ENCODE data around the gene MMP7. TPM values are rescaled to one million over a fixed set of nuclear protein-coding genes. Genes with fewer than 3 reads are reported as not detected.

MMP7 gene
- total and polyA plus RNA-seq, 2 donors (not counting 1 experiment from before 2014, with no cell fraction given), result not detected

- H3K27me3 Mint-ChIP-seq, result peaks cover 9% of the 10 kb centered on the region
- no peaks in the 10 kb centered on the region for H3K9me3 Mint-ChIP-seq (ENCODE audit: insufficient read depth)
- Histone ChIP-seq H3K27me3 (replicated peaks in 1 of 4; ENCODE audit: control extremely low read depth in 1 of 4, control insufficient read depth in 3 of 4, insufficient read depth in 4 of 4, low read length in 3 of 4) (no peaks in the 10 kb centered on the region), H3K9me3 (ENCODE audit: control extremely low read depth in 1 of 3, control insufficient read depth in 2 of 3, insufficient read depth in 1 of 3, low read length in 2 of 3) (no peaks in the 10 kb centered on the region), H4K20me1 (ENCODE audit: control insufficient read depth, insufficient read depth, low read length, poor library complexity, severe bottlenecking) (no peaks in the 10 kb centered on the region), H3K36me3 (replicated peaks in 1 of 2; ENCODE audit: control extremely low read depth in 1 of 2, control insufficient read depth in 1 of 2, extremely low read depth in 1 of 2, insufficient read depth in 2 of 2, low read length in 1 of 2) (no peaks in the 10 kb centered on the region), H3K9ac (ENCODE audit: low read length) (no peak overlapping the region), H3K4me2 (replicated peaks; ENCODE audit: low read depth, low read length, poor library complexity, severe bottlenecking) (no peak overlapping the region), H3K79me2 (ENCODE audit: control insufficient read depth, insufficient read depth, low read length) (no peaks in the 10 kb centered on the region), H3K4me1 (ENCODE audit: control insufficient read depth in 2 of 2, insufficient read depth in 2 of 2, low read length in 2 of 2) (no peaks in the 10 kb centered on the region), H3K4me3 (ENCODE audit: control extremely low read depth in 1 of 5, extremely low read depth in 1 of 5, insufficient read depth in 1 of 5, low read depth in 2 of 5, low read length in 4 of 5) (no peak overlapping the region), H3K27ac (ENCODE audit: low read length in 2 of 2) (no peak overlapping the region), H2AFZ (ENCODE audit: insufficient read depth, low read depth, low read length, poor library complexity, severe bottlenecking) (no peak overlapping the region)
- peaks cover 2% of the 10 kb centered on the region for H3K4me1 Mint-ChIP-seq
- H3K27ac Mint-ChIP-seq, result no peak overlapping the region
- no peak for DNase-seq
- no peak for ATAC-seq (ENCODE audit: low read depth)
- intact Hi-C loops (cut with micrococcal nuclease), result no loop called here
- CTCF ChIA-PET, result interaction anchor here (1.3 to 2.4 kb wide), 3 partner anchors 9 to 193 kb away, joined by 5 to 11 read pairs (median 6); no protein-coding TSS in a partner anchor
- 60% methylated on average over 1 of the region's 1 CpG for WGBS (ENCODE audit: insufficient coverage)
- TF ChIP-seq EZH2 (IDR thresholded peaks at IDR 0.05; ENCODE audit: borderline replicate concordance, insufficient read depth, low read depth, low read length, poor library complexity, severe bottlenecking), result no peak
- TF ChIP-seq, protein P1, sequence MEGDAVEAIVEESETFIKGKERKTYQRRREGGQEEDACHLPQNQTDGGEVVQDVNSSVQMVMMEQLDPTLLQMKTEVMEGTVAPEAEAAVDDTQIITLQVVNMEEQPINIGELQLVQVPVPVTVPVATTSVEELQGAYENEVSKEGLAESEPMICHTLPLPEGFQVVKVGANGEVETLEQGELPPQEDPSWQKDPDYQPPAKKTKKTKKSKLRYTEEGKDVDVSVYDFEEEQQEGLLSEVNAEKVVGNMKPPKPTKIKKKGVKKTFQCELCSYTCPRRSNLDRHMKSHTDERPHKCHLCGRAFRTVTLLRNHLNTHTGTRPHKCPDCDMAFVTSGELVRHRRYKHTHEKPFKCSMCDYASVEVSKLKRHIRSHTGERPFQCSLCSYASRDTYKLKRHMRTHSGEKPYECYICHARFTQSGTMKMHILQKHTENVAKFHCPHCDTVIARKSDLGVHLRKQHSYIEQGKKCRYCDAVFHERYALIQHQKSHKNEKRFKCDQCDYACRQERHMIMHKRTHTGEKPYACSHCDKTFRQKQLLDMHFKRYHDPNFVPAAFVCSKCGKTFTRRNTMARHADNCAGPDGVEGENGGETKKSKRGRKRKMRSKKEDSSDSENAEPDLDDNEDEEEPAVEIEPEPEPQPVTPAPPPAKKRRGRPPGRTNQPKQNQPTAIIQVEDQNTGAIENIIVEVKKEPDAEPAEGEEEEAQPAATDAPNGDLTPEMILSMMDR (IDR thresholded peaks at IDR 0.05), result no peak
- POLR2A ChIA-PET, result no interaction called here
- no peak overlapping the region for H3K4me3 Mint-ChIP-seq
Observed at GRCh38 chr11:102487214-102487613, 43.3 kb downstream of the MMP7 start.

DNA sequence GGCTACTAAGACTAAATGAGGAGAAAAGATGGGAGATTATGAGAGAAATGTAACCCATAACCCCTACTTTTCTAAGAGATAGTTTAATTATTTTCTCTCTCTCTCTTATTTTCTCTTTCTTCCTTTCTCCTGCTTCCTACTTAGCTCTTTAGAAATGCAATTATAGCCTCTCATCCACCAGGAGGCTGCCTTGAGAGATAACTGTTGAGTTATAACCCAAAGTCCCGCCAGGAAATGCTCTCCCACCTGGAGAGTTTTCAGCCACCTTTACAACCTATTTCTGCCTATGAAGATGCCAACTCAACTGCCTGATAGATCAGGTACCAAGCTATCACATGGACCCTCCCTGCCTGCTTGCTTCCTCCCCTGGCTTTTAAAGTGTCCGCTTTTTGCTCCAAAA lies 44.0 kb downstream of the MMP7 start:
- Histone ChIP-seq H3K4me3 (ENCODE audit: control extremely low read depth in 1 of 5, extremely low read depth in 1 of 5, insufficient read depth in 1 of 5, low read depth in 2 of 5, low read length in 4 of 5) (no peak overlapping the region), H3K27ac (ENCODE audit: low read length in 2 of 2) (no peak overlapping the region), H3K4me2 (replicated peaks; ENCODE audit: low read depth, low read length, poor library complexity, severe bottlenecking) (no peak overlapping the region), H3K36me3 (replicated peaks in 1 of 2; ENCODE audit: control extremely low read depth in 1 of 2, control insufficient read depth in 1 of 2, extremely low read depth in 1 of 2, insufficient read depth in 2 of 2, low read length in 1 of 2) (no peaks in the 10 kb centered on the region), H3K9me3 (ENCODE audit: control extremely low read depth in 1 of 3, control insufficient read depth in 2 of 3, insufficient read depth in 1 of 3, low read length in 2 of 3) (no peaks in the 10 kb centered on the region), H3K79me2 (ENCODE audit: control insufficient read depth, insufficient read depth, low read length) (no peaks in the 10 kb centered on the region), H3K27me3 (replicated peaks in 1 of 4; ENCODE audit: control extremely low read depth in 1 of 4, control insufficient read depth in 3 of 4, insufficient read depth in 4 of 4, low read length in 3 of 4) (no peaks in the 10 kb centered on the region), H3K4me1 (ENCODE audit: control insufficient read depth in 2 of 2, insufficient read depth in 2 of 2, low read length in 2 of 2) (no peaks in the 10 kb centered on the region), H3K9ac (ENCODE audit: low read length) (no peak overlapping the region), H2AFZ (ENCODE audit: insufficient read depth, low read depth, low read length, poor library complexity, severe bottlenecking) (no peak overlapping the region), H4K20me1 (ENCODE audit: control insufficient read depth, insufficient read depth, low read length, poor library complexity, severe bottlenecking) (no peaks in the 10 kb centered on the region)
- peaks cover 2% of the 10 kb centered on the region for H3K4me1 Mint-ChIP-seq
- H3K27me3 Mint-ChIP-seq, result peaks cover 9% of the 10 kb centered on the region
- no peak for ATAC-seq (ENCODE audit: low read depth)
- intact Hi-C loops (cut with micrococcal nuclease), result no loop called here
- ChIA-PET POLR2A (no interaction called here), CTCF (interaction anchor here (2.4 kb wide), 1 partner anchor 96 kb away, joined by 11 read pairs; no protein-coding TSS in a partner anchor)
- H3K27ac Mint-ChIP-seq, result no peak overlapping the region
- 80% methylated on average over 1 of the region's 2 CpGs for WGBS (ENCODE audit: insufficient coverage)
- no peak for TF ChIP-seq EZH2 (IDR thresholded peaks at IDR 0.05; ENCODE audit: borderline replicate concordance, insufficient read depth, low read depth, low read length, poor library complexity, severe bottlenecking)
- TF ChIP-seq, protein P1 (IDR thresholded peaks at IDR 0.05), result no peak
- H3K4me3 Mint-ChIP-seq, result no peak overlapping the region
- no peaks in the 10 kb centered on the region for H3K9me3 Mint-ChIP-seq (ENCODE audit: insufficient read depth)
- DNase-seq, result no peak
